Lung (tissue), 12 donors: ENCODE results near the gene MME. TPM values are rescaled to one million over a fixed set of nuclear protein-coding genes. Genes with fewer than 3 reads are reported as not detected.

Source experiments
- ATAC-seq: fragments of 200-7000 bp; cut with Tn5 transposase; one replicate; pipeline ENCODE4 v1.9.1; 2020; ENCODE audit warnings: moderate number of reproducible peaks; ENCODE audit not compliant: insufficient read depth, low FRiP score
- DNase-seq, 3 donors: peaks; one replicate each; pipeline ENCODE4 v3.0.0-alpha.2; 2013 to 2017
- H3K27ac ChIP-seq, 2 donors: one replicate each; pipeline ENCODE4 v1.5.1; 2013; ENCODE audit warnings: mild to moderate bottlenecking in 2 of 2, moderate library complexity in 2 of 2, control low read depth in 1 of 2, inconsistent platforms in 1 of 2, low read depth in 1 of 2, low read length in 1 of 2
- H3K27me3 ChIP-seq, 3 donors: one replicate each; pipeline ENCODE4 v1.5.1; 2013; ENCODE audit warnings: low read length in 2 of 3; ENCODE audit not compliant: control insufficient read depth in 3 of 3, insufficient read depth in 3 of 3
- H3K36me3 ChIP-seq, 4 donors: one replicate each; pipeline ENCODE4 v1.5.1; 2013; ENCODE audit warnings: low read length in 4 of 4, mild to moderate bottlenecking in 1 of 4, moderate library complexity in 1 of 4; ENCODE audit not compliant: control insufficient read depth in 4 of 4, insufficient read depth in 4 of 4
- H3K4me1 ChIP-seq, 5 donors: one replicate each; pipeline ENCODE4 v1.5.1; 2013; ENCODE audit warnings: low read length in 5 of 5, mild to moderate bottlenecking in 2 of 5, moderate library complexity in 1 of 5; ENCODE audit not compliant: control insufficient read depth in 5 of 5, insufficient read depth in 5 of 5
- H3K4me3 ChIP-seq: one replicate; pipeline ENCODE4 v1.5.1; 2013; ENCODE audit warnings: mild to moderate bottlenecking, control low read depth, moderate library complexity
- H3K9ac ChIP-seq, 2 donors: one replicate each; pipeline ENCODE4 v1.5.1; 2013; ENCODE audit warnings: low read length in 2 of 2, control low read depth in 1 of 2; ENCODE audit not compliant: insufficient read depth in 1 of 2
- H3K9me3 ChIP-seq, 4 donors: one replicate each; pipeline ENCODE4 v1.5.1; 2013; ENCODE audit warnings: low read length in 3 of 4, mild to moderate bottlenecking in 1 of 4, moderate library complexity in 1 of 4; ENCODE audit not compliant: control insufficient read depth in 4 of 4, insufficient read depth in 3 of 4
- CTCF ChIP-seq: IDR thresholded peaks from 2 replicates; pipeline ENCODE4 v1.5.1; 2012; ENCODE audit warnings: mild to moderate bottlenecking; ENCODE audit errors: control extremely low read depth, extremely low read depth
- WGBS, 2 donors: extraction: QIAGEN DNeasy Blood & Tissue Kit; methylation state at CpG; one replicate each; pipeline ENCODE4 v1.1.7; 2013; 5-methylcytosine and 5-hydroxymethylcytosine counted together
- polyA plus RNA-seq, 2 donors: library from polyadenylated mRNA; stranded (reverse); fragments of 200-250 nt; gene quantifications; one replicate each; pipeline ENCODE4 v1.2.1, GENCODE V29; 2013
- total RNA-seq, 2 donors: library from RNA; depleted of rRNA in 1 of 2; stranded (reverse); fragments of >200 nt in 1 of 2; gene quantifications; one replicate each; pipeline ENCODE4 v1.2.1, GENCODE V29; 2014 to 2021
- donor health status: control.
- donor health status: control.
- donor health status: Bipolar disorder and iron deficiency.
- donor health status: healthy.
- donor health status: DM: yes; HTN: yes; CAD: no.

Gene MME
- total and polyA plus RNA-seq, 4 donors = 7.9 to 41.0 (median 9.2) TPM

GRCh38 chr3:155103686-155104085, 23.6 kb downstream of the MME start:
- H3K9me3 ChIP-seq = peaks cover 0 to 2% (median 0%) of the 10 kb centered on the region in 4 donors
- H3K36me3 ChIP-seq = no peaks in the 10 kb centered on the region
- no peak for DNase-seq
- WGBS, 2 donors = 91 to 95% methylated on average over 2 of the region's 2 CpGs
- no peak for ATAC-seq
- H3K4me1 ChIP-seq = peaks cover 0 to 26% (median 0%) of the 10 kb centered on the region in 5 donors
- no peak for TF ChIP-seq CTCF
- H3K27me3 ChIP-seq = no peaks in the 10 kb centered on the region
- no peak overlapping the region for H3K4me3 ChIP-seq
- no peak overlapping the region for H3K9ac ChIP-seq
- no peak overlapping the region for H3K27ac ChIP-seq

GRCh38 chr3:155106119-155106518, 26.0 kb downstream of the MME start:
- DNase-seq (peak; percentile 76 to 96 (median 94)), ATAC-seq (no peak)
- Histone ChIP-seq H3K27me3 (no peaks in the 10 kb centered on the region), H3K36me3 (no peaks in the 10 kb centered on the region), H3K4me3 (no peak overlapping the region), H3K4me1 (peaks cover 0 to 34% (median 6%) of the 10 kb centered on the region in 5 donors), H3K9ac (no peak overlapping the region), H3K27ac (no peak overlapping the region), H3K9me3 (peaks cover 0 to 2% (median 0%) of the 10 kb centered on the region in 4 donors)
- TF ChIP-seq CTCF = no peak
- WGBS, 2 donors = 58 to 83% methylated on average over 2 of the region's 2 CpGs

- WGBS, 2 donors = 60 to 87% methylated on average over 4 of the region's 4 CpGs
- DNase-seq (peak in 1 of 3 donors; percentile 35), ATAC-seq (no peak)
- no peaks in the 10 kb centered on the region for H3K27me3 ChIP-seq
- no peak overlapping the region for H3K27ac ChIP-seq
- no peak for TF ChIP-seq CTCF
- H3K9me3 ChIP-seq = no peaks in the 10 kb centered on the region
- H3K9ac ChIP-seq = no peak overlapping the region
- H3K4me3 ChIP-seq = no peak overlapping the region
- H3K36me3 ChIP-seq = no peaks in the 10 kb centered on the region
- peaks cover 0 to 24% (median 4%) of the 10 kb centered on the region in 5 donors for H3K4me1 ChIP-seq
These were observed 29.9 kb downstream of the MME start for GRCh38 chr3:155110022-155110421.
